Measurements from ENCODE around the gene MDH1.
"Not testable (repeated sequence)": the region's sequence is repeated elsewhere in the genome, so short reads cannot be mapped to it uniquely, and the experiment has no call there.

Gene MDH1

DNA sequence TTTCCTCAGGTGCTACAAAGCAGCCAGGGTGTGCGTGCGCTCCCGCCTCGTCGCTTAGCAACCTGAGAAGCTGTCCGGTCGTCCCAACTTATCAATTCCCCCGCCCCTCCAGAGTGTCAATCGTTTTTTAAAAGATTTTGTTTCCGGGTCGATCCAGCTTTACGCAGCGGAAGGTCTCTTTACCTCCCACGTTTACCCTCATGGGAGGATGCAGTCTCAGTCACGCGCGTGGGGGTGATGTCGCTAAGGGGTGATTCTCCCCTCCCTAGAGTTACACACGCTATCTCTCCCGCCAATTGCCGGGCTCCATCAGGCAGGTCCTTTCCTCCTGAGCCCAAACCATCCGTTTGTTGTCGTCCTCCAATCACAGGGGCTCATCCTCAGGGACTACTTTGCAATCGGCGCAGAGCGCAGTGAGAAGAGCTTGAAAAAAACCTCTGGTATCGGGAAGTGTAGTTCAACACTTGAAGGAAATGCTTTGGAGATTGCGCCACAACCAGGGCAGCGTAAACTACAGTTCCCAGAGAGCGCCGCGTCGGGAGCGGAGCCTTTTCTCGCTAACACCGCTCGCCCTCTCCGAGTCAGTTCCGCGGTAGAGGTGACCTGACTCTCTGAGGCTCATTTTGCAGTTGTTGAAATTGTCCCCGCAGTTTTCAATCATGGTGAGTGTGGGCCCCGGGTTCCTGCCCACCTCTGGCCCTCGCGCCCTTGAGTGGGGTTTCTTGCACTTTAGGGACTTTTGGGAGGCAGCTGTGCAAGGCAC is at the start of gene MDH1, which contains the start of gene WDPCP:
Gene MDH1, plus strand, starts transcription at position 579 of the 763 bp plus-strand sequence. Its CDS starts 81 bp downstream, at position 660.
Gene WDPCP, minus strand, starts transcription at position 93 of the 763 bp plus-strand sequence. CDS start 206 bp downstream, outside the sequence.
- peak; percentile 99 for DNase-seq (ENCODE audit: low read depth in 2 of 2)

DNA sequence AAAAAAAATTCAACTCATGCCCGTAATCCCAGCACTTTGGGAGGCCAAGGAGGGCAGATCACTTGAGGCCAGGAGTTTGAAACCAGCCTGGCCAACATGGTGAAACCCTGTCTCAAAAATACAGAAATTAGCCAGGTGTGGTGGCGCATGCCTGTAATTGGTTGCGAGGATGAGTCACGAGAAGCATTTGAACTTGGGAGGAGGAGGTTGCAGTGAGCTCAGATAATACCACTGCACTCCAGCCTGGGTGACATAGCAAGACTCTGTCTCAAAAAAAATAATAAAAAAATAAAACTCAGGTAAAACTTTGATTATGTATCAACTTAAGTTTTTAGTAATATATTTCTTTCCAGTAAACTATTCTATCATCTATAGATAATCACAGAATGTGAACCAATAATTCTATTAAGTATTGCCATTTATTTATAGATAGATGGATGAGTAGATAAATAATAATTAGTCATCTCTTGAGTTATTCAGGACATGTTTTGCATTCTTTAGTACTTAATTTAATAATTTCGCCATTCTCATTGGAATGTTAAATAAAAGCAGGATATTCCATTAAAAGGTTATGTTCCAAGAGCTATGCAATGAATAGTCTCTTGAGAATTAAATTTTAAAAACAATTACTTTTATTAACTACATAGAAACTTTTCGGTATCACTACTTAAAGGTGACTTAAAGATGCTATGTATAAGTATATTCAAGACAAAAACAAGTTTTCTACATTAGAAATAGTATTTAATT is 49.2 kb upstream of the MDH1 start:
- no peak for DNase-seq (ENCODE audit: low read depth in 2 of 2)

DNA sequence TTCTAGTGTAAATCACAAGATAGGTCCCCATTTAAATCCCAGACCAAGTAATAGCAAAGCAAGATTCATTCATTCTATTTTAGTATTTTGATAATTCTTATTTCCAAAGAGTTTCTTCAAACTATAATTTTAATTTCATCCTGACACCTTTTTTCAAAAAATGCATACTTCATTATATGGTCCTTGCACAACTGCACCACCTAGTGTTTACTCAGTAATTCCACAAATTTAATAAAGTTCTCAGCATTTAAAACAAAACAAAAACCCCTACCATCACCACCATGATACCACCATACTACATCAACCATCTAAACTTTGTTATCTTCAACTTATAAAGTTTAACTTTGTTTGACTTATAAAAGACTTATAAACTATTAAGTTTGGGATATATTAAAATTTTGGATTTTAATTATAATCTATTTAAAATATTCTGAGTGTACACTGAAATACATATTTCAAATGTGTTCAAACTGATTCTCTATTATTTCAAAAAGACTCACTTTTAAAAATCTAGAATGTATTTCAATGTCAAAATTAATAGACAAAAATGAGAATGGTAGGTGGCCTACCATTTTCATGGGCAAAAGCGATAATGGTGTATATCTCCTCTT is 44.6 kb upstream of the MDH1 start:
- DNase-seq (ENCODE audit: low read depth in 2 of 2), result no peak

DNA sequence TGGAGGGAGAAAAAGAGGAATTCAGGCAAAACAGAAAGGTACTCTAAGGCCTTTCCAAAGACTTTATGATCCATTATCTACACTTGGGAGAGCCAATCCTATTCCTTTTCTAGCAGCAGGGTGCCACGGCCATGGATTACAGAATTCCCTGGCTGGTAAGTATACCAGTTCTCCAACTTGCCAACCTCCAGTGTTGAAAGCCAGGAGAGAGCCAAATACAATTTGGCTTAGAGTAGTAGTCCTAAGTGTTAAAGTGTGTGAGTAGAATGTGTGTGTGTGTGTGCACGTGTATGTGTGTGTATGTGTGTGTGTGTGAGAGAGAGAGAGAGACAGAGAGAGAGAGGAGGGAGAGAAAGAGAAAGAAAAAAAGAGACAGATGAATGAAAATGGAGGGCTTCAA is 43.7 kb upstream of the MDH1 start:
- no peak for DNase-seq (ENCODE audit: low read depth in 2 of 2)

DNA sequence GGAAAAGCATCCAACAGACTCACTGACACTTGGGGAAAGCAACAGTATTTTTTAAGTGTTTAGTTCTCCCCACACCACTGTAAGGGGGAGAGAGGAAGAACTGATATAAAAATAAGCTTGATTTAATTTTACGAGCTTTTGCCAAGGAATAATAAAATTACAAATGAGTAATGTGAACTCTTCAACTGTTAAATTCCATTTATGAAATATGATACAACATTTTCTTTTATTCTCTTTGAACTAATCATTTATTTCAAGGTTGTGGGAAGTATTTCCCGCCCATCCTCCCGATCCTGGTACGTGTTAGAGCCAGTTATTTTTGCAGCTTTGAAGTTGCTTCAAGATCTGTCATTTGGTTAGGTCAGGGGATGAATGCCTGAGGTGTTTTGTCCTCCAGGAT is 35.7 kb upstream of the MDH1 start:
- DNase-seq (ENCODE audit: low read depth in 2 of 2), result peak; percentile 7 to 20

DNA sequence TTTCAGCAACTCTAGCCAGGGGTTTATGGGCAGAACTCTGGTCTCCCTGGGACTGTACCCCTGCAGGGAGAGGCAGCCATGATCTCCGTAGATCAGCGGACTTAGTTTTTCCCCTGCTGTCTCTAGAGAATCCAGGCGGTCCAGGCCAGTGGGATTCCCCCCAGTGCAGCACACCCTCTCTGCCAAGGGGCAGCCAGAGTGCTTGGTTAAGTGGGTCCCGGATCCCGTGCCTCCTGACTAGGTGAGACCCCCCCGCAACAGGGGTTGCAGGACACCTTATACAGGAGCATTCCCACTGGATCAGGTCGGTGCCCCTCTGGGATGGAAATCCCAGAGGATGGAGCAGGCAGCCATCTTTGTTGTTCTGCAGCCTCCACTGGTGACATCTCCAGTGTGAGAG is 33.5 kb upstream of the MDH1 start:
- no peak for DNase-seq (ENCODE audit: low read depth in 2 of 2)

DNA sequence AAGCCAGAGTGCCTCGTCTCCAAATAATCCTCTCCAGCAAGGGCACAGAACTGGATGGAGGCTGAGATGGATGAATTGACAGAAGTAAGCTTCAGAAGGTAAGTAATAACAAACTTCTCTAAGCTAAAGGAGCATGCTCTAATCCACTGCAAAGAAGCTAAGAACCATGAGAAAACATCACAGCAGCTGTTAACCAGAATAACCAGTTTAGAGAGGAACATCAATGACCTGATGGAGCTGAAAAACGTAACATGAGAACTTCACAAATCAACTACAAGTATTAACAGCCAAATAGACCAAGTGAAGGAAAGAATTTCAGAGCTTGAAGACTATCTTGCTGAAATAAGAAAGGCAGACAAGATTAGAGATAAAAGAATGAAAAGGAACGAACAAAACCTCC is 32.8 kb upstream of the MDH1 start:
- DNase-seq (ENCODE audit: low read depth in 2 of 2), result no peak

DNA sequence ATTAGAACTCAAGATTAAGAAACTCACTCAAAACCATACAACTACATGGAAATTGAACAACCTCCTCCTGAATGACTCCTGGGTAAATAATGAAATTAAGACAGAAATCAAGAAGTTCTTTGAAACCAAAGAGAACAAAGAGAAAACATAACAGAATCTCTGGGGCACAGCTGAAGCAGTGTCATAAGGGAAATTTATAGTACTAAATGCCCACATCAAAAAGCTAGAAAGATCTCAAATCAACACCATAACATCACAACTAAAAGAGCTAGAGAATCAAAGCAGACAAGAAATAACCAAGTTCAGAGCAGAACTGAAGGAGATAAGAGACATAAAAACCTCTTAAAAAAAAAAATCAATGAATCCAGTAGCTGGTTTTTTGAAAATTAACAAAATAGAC is 30.9 kb upstream of the MDH1 start:
- not testable (repeated sequence) for DNase-seq (ENCODE audit: low read depth in 2 of 2)

DNA sequence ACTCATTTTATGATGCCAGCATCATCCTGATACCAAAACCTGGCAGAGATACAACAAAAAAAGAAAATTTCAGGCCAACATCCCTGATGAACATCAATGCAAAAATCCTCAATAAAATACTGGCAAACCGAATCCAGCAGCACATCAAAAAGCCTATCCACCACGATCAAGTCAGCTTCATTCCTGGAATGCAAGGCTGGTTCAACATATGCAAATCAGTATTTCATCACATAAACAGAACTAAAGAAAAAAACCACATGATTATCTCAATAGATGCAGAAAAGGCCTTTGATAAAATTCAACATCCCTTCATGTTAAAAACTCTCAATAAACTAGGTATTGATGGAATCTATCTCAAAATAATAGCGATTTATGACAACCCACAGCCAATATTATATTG is 29.8 kb upstream of the MDH1 start:
- not testable (repeated sequence) for DNase-seq (ENCODE audit: low read depth in 2 of 2)

DNA sequence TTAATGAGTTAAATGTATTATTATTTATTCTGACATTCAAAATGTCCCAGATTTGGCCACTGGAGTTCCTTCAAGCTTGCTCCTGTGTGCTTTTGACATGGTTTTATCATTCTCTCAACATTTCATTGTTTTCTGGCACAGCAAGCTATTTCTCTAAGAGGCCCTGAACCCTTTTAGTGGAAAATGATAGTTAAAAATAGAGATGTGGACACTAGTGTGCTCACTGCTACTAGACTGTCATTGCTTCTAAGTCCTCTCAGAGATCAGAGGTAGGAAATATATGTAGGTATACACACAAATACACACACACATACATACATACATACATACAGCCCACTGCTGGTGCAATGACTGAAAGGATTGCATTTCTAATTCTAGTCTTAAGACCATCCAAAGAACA is 26.0 kb upstream of the MDH1 start:
- DNase-seq (ENCODE audit: low read depth in 2 of 2), result no peak

DNA sequence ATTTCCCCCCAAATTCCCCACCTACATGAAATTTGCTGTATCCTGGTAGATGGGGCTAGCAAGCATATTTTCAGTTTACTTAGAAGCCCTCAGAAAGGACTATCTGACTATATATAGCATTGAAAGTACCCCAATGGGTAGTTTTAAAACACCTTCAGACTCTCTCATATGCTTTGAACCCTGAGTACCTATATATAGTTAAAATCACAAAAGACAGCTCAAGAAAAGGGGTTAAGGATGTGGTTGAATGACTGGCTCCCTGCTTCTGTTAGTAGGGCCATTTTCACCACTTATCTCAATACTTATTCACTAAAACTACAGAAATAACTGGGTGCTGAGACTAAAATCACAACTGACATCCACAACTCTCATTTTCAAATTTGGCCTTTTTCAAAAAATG is 19.0 kb upstream of the MDH1 start:
- DNase-seq (ENCODE audit: low read depth in 2 of 2), result no peak

DNA sequence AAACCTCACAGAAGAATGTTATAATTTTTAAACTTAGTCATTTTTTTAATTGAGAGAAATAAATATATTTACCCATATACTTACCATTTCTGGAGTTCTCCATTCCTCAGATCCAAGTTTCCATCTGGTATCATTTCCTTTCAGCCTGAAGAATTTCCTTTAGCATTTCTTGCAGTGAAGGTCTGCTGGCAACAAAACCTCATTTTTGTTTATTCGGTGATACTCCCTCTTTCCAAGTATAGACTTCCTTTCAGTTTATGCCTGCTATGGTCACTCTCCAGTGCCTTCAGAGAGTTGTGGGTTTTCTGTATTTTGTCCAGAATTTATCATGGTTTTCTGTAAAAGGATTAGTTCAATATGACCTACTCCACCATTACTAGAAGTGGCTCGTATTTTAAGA is 17.5 kb upstream of the MDH1 start:
- no peak for DNase-seq (ENCODE audit: low read depth in 2 of 2)

DNA sequence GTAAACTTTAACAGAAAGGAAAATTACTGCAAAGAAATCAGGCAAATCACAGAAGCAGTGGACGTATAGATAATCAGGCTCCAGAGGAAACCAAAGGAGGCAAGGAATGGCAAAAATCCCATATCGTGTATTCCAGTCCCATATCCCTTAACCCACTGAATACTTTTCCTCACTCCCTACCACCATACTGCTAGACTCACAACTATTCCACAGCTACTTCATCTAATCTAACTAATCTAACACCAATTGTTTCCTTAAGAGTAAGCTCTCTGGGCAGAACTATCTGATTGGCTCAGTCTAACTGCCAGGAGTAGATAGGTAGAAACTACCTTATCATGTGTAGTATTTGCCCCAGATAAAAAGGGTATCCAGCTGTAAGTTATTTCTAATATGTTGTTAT is 16.8 kb upstream of the MDH1 start:
- DNase-seq (ENCODE audit: low read depth in 2 of 2), result no peak

DNA sequence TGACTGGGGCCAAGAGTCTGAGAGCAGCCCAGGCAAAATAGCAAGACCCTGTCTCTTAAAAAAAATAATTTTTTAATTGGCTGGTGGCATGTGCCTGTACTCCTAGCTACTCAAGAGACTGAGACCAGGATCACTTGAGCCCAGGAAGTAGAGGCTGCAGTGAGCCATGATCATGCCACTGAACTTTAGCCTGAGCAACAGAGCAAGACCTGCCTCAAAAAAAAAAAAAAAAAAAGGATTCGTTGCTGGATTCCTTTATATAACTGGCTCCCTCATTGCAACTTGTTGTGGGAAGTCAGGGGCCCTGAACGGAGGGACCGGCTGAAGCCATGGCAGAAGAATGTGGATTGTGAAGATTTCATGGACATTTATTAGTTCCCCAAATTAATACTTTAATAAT is 15.7 kb upstream of the MDH1 start:
- not testable (repeated sequence) for DNase-seq (ENCODE audit: low read depth in 2 of 2)

DNA sequence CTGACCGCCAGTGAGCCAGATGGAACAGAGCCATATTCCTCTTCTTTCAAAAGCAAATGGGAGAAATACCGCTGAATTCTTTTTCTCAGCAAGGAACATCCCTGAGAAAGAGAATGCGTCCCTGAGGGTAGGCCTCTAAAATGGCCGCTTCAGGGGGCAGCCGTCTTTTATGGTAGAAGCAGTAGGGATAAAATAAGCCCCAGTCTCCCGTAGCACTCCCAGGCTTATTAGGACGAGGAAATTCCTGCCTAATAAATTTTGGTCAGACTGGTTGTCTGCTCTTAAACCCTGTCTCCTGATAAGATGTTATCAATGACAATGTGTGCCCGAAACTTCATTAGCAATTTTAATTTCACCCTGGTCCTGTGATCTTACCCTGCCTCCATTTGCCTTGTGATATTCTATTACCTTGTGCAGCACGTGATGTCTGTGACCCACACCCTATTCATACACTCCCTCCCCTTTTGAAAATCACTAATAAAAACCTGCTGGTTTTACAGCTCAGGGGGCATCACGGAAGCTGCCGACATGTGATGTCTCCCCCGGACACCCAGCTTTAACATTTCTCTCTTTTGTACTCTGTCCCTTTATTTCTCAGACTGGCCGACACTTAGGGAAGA is 14.9 kb upstream of the MDH1 start:
- DNase-seq (ENCODE audit: low read depth in 2 of 2), result not testable (repeated sequence)

DNA sequence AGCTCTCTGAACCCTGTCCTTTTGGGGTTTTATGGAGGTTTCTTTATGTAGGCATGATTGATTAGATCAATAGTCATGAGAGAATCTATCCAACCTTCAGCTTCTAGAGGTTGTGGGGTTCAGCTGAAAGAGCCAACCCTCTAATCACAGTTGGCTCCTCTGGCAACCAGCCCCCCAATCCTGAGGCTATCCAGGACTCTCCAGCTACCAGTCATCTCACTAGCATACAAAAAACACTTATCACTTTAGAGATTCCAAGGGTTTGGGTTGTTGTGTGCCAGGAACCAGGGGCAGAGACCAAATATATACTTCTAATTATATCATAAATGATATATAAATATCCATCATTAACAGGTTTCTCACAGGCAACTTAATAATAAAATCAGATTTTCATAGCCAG is 12.2 kb upstream of the MDH1 start:
- DNase-seq (ENCODE audit: low read depth in 2 of 2), result no peak

DNA sequence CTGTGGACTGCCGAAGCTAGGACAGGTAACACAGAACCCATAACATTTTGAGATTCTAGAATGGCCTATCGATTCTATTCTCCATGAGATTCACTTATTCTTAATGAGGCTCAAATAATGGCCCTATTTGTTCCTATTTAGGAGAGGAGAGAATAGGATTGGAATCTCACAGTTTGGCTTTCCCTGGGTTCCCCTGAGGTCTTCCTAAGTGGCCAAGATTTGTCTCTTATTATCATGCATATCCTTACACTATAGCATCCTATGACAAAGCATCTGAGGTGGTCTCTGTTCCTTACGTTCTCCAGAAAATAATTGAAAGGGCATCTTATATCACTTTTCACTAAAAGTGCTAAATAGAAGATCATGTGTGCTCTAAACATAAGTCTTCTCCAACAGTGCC is 10.0 kb upstream of the MDH1 start:
- no peak for DNase-seq (ENCODE audit: low read depth in 2 of 2)

DNA sequence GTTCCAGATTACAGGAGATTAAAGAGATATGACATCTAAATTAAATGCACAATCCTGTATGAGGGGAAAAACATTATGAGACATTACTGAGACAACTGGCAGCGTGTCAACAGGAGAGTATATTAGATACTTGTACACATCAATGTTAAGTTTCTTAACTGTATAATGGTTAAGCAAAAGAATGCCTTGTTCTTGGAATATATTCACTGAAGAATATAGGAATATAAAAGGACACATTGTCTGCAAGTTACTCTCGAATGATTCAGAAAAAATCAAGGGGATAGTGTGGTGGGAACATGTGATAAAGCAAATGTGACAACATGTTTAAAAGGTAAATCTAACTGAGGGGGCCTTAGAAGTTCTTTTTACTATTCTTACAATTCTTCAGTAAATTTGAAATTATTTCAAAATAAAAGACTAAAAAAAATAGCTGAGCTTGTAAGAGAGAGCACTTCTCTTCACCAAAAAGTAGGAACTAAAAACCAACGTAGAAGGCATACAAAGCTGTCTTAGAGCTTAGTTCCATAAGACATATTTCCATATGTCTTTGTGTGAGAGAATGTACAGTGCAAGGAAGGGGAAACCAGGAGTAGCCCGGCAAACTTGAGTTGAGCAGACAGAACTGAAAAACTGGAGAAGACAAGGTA is 8.0 kb upstream of the MDH1 start:
- no peak for DNase-seq (ENCODE audit: low read depth in 2 of 2)

DNA sequence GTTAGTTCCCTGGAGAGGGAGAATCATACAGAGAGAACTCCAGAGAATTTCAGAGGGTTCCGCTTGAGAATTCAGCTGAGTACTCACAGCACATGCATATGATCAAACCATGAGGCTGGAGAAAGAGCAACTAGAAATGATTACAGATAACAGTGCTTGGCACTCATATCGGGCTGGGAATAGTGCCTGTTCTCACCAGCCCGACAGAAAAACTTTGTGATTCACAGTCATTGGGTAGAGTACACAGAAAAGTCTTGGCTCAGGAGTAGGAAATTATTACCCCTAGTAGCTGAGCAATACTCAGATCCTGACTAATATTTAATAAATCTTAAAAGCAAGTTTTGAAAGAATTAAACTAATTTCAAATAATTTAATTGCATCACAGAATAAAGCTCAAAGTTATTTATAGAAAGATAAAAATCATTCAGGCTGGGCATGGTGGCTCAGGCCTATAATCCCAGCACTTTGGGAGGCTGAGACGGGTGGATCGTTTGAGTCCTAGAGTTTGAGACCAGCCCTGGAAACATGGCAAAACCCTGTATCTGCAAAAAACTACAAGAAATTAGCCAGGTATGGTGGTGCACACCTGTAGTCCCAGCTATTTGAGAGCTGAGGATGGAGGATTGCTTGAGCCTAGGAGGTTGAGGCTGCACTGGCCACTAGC is 7.3 kb upstream of the MDH1 start:
- no peak for DNase-seq (ENCODE audit: low read depth in 2 of 2)

DNA sequence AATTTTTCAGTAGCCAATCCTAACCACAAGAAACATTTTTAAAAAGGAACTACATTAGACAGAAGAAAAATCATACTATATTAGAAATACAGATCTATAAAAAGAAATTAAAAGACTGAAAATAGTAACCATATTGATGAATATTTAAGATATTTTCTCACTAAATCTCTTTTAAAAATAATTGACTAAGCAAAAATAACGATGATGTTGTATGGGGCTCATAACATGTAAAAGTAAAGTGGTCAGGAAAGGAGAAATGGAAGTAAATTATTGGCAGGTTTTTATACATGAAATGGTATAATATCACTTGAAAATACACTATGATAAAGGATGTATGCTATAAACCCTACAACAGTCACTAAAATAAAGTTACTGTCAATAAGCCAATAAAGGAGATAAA is 5.9 kb upstream of the MDH1 start:
- DNase-seq (ENCODE audit: low read depth in 2 of 2), result no peak

DNA sequence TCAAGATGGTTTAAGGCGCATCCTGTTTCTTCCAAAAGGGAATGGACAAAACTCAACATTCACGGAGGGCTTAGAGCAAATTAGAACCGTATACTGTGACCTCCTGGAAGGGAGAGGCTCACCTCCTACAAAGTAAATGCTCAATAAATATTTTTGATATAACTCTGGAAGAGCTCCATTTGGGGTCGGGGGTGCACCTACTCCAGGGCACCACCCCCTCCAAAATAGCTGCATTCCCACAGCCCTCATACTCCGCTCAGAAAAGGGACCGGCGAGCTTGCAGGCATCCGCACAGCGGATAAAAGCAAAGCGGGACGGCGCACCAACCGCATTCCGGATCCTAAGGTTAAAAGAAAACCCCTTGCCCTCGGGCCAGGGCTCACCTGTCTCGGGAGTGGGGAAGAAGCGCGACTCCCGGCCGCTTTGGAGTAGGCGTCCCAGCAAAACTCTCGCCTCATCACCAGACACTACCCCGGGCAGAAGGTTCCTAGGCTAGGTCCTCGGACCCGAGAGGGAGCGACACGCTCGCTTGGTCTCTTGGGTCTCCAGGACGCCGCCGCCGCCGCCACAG is 864 bp upstream of the MDH1 start:
- no peak for DNase-seq (ENCODE audit: low read depth in 2 of 2)

Data from fibroblast of skin of left quadriceps (primary cell).